GM13976 (cell line): ENCODE results near the gene SELENOS.
A peak's percentile ranks its signal among the peaks of the same experiment; 100 is the strongest.

Source experiments
- DNase-seq: peaks from one replicate; pipeline ENCODE4 v3.0.0; 2012; ENCODE audit warnings: low spot score
- CTCF ChIP-seq: IDR thresholded peaks from 2 replicates; pipeline ENCODE4 v1.5.1; 2012; ENCODE audit warnings: borderline replicate concordance, mild to moderate bottlenecking; ENCODE audit not compliant: insufficient read depth; ENCODE audit errors: extremely low read depth, missing control alignments, control extremely low read depth
- in situ Hi-C: fragments of 300-500 bp; cut with MboI; formaldehyde crosslinking; loops from one replicate; pipeline ENCODE4 v1.12.0; 2022; ENCODE audit warnings: low sequenced_read_pairs, mixed read lengths, inconsistent platforms; ENCODE audit not compliant: unreplicated experiment

Gene SELENOS

GRCh38 chr15:101242999-101243336 is 34.3 kb downstream of the SELENOS start:
- in situ Hi-C loops, result no loop called here
- no peak for DNase-seq
- no peak for TF ChIP-seq CTCF

- no peak for TF ChIP-seq CTCF
- DNase-seq, result peak; percentile 77
- in situ Hi-C loops, result no loop called here
Observed at GRCh38 chr15:101242160-101242998, 34.9 kb downstream of the SELENOS start.

GRCh38 chr15:101240358-101240757 is 36.9 kb downstream of the SELENOS start:
- DNase-seq, result no peak
- in situ Hi-C loops, result no loop called here
- TF ChIP-seq CTCF, result no peak

- in situ Hi-C loops, result no loop called here
- DNase-seq, result no peak
- TF ChIP-seq CTCF, result no peak
Observed at GRCh38 chr15:101239724-101240136, 37.6 kb downstream of the SELENOS start.

GRCh38 chr15:101237251-101237650 is 40.0 kb downstream of the SELENOS start:
- no peak for DNase-seq
- in situ Hi-C loops, result no loop called here
- TF ChIP-seq CTCF, result no peak

GRCh38 chr15:101233651-101234280 is 43.5 kb downstream of the SELENOS start:
- TF ChIP-seq CTCF, result no peak
- no peak for DNase-seq
- in situ Hi-C loops, result no loop called here

GRCh38 chr15:101232677-101233076 is 44.6 kb downstream of the SELENOS start:
- TF ChIP-seq CTCF, result no peak
- in situ Hi-C loops, result no loop called here
- no peak for DNase-seq
